GM19372 (cell line): ENCODE data around the gene HYLS1.
A peak's percentile ranks its signal among the peaks of the same experiment; 100 is the strongest.
"Not testable (repeated sequence)": the region's sequence is repeated elsewhere in the genome, so short reads cannot be mapped to it uniquely, and the experiment has no call there.

Source experiments
- ATAC-seq: cut with Tn5 transposase; IDR thresholded peaks from one replicate; pipeline ENCODE4 v1.9.1; 2021; ENCODE audit warnings: mild to moderate bottlenecking, low read depth, moderate library complexity; ENCODE audit not compliant: unreplicated experiment

The HYLS1 gene, protein sequence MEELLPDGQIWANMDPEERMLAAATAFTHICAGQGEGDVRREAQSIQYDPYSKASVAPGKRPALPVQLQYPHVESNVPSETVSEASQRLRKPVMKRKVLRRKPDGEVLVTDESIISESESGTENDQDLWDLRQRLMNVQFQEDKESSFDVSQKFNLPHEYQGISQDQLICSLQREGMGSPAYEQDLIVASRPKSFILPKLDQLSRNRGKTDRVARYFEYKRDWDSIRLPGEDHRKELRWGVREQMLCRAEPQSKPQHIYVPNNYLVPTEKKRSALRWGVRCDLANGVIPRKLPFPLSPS

DNA sequence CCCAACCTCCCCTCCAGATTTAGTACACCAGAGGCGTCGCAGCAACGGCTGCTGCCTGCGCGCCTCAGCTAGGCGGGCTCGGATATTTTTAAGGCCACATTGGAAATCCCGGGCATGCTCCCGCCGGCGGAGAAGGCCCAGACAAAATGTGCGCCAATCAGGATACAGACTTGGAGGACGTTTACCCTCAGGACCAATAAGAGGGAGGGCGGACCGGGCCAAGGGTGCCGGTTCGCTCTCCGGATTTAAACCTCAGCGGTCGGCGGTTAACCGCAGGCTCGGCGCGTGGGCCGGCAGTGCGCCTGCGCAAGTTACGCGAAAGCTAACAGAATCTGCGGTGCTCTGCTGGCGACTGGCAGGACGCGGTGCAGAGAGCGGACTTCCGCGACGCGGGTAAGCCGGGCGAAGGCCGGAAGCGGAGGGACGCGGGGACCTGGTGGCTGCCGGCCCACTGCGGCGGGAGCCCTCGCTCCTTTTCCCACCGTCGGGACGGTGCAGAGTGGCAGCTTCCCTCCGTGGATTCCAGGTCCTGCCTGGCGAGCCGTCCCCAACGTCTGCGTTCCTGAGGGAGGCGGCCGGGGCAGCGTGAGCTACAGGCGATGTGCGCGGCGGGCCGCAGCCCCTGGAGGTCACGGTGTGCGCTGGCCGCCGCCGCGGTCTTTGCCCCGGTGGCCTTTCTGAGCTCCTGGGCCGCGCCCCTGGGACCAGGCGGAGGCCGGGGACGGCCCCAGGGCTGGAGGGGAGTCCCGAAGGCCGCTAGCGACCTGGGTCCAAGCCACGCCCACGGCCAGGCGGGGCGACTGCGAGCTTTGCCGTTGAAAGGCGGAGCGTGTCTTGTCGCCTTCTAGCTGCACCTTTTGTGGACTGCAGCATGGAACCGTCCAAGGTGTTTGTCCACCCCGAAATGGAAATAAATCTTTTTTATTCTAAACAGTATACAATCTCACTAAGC lies at the start of gene HYLS1:
Gene HYLS1 (plus strand): TSS at position 296 of the 952 bp plus-strand sequence. CDS start 11,701 bp downstream, outside the sequence.
- peak; percentile 81 for ATAC-seq

DNA sequence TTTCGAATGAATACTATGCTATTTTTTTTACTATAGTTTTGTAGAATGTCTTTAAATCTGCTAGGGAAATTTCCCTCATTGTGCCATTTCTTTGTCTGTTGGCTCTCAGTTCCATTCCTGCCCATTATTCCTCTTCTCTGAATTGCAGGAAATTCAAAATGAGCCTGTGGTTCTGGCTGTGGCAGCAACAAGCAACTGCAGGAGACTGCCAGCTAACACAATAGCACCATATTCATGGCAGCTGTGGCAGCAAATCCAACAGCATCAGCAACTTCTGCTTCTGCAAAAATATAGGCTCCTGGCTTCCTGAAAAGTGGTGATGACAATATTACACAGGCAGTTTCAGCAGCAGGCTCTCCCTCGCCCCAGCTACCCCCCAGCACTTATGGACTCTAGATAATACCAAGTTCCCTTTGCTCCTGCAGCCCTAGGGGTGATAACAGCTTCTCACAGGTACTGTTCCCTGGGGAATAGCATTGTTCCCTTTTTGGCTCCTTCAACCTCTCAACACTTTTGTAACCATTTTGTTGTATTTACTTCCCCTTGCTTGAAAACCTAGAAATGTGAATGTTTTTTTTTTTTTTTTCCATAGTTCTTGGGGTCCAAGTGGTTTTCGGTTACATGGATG lies 45.0 kb upstream of the HYLS1 start:
- no peak for ATAC-seq

DNA sequence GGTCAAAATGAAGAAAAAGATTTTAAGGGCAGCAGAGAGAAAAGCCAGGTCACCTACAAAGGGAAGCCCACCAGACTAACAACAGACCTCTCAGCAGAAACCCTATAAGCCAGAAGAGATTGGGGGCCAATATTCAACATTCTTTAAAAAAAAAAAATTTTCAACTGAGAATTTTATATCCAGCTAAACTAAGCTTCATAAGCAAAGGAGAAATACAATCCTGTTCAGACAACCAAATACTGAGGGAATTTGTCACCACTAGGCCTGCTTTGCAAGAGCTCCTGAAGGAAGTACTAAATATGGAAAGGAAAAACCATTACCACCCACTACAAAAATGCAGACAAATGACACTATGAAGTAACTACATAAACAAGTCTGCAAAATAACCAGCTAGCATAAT lies 41.3 kb upstream of the HYLS1 start:
- ATAC-seq = no peak

DNA sequence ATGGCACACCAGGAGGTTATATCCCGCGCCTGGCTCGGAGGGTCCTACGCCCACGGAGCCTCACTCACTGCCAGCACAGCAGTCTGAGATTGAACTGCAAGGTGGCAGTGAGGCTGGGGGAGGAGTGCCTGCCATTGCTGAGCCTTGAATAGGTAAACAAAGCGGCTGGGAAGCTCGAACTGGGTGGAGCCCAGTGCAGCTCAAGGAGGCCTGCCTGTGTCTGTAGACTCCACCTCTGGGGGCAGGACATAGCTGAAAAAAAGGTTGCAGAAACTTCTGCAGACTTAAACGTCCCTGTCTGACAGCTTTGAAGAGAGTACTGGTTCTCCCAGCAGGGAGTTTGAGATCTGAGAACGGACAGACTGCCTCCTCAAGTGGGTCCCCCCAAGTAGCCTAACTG lies 29.8 kb upstream of the HYLS1 start:
- ATAC-seq = not testable (repeated sequence)

DNA sequence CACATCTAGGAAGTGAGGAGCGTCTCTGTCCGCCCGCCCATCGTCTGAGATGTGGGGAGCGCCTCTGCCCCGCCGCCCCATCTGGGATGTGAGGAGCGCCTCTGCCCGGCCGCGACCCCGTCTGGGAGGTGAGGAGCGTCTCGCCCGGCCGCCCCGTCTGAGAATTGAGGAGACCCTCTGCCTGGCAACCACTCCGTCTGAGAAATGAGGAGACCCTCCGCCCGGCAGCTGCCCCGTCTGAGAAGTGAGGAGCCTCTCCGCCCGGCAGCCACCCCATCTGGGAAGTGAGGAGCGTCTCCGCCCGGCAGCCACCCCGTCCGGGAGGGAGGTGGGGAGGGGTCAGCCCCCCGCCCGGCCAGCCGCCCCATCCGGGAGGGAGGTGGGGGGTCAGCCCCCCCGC lies 24.7 kb upstream of the HYLS1 start:
- not testable (repeated sequence) for ATAC-seq

DNA sequence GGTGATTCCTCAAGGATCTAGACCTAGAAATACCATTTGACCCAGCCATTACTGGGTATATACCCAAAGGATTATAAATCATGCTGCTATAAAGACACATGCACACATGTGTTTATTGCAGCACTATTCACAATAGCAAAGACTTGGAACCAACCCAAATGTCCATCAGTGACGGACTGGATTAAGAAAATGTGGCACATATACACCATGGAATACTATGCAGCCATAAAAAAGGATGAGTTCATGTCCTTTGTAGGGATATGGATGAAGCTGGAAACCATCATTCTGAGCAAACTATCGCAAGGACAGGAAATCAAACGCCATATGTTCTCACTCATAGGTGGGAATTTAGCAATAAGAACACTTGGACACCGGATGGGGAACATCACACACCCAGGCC lies 22.1 kb upstream of the HYLS1 start:
- ATAC-seq = not testable (repeated sequence)

DNA sequence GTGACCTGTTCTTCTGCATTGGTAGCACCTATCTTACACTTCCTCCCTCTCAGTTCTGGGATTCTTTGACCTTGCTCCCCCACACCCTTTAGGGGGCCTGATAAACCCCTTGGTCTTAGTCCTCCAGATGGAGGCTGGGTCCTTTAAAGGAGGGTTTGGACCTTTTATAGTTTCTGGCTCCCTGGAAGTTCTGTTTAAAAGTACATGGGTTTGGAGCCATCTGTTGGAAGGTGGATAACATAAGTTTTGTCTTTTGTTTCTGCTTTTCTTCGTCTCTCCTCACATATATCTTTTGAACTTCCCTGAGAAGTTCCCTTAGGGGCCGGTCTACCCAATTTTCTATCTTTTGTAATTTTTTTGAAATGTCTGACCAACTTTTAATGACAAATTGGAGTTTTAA lies 17.9 kb upstream of the HYLS1 start:
- ATAC-seq = no peak

DNA sequence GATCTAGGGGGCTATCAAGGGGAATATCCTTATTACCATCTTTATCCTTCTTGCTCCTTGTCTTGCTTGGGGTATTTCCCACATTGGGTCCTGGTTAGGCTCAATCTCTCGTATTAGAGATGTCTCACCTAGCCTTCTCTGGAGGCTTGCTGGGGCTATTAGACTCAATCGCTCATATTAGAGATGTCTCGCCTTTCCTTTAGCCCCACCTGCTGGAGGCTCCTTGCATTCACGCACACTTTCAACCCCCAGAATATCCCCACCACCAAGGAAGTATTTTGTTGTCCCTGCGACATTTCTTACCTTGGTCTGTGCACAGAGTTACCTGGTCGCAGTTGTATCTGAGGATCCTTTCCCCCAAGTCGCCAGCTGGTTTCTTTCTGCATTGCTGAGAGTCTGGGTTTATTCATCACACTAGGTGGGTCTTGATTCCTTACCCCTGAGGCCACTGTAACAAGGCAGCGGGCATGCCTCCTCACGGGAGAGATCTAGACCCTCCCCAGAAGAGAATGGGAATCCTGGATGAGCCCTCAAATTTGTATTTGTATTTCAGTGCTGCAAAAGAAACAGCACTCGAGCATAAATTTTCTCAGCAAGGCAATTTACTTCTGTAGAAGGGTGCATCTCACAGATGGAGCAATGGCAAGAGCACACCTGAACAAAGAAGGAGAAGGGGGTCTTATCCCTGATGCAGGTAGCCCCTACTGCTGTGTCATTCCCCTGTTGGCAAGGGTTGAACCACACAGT lies 15.9 kb upstream of the HYLS1 start:
- no peak for ATAC-seq

DNA sequence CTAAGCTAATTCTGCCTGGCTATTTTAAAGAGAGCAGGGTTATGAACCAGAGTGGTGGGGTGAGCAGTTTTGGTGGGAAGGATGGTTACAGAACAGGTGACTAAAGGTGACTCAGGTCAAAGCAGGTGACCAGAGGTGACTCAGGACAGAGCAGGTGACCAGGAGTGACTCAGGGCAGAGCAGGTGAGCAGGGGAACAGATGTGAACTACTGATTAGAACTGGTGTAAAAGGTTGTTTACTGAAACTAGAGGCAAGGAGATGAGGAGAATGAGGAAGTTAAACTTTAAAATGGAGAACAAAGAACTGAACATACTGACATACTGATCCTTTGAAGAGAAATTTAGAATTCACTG lies 15.4 kb upstream of the HYLS1 start:
- no peak for ATAC-seq

DNA sequence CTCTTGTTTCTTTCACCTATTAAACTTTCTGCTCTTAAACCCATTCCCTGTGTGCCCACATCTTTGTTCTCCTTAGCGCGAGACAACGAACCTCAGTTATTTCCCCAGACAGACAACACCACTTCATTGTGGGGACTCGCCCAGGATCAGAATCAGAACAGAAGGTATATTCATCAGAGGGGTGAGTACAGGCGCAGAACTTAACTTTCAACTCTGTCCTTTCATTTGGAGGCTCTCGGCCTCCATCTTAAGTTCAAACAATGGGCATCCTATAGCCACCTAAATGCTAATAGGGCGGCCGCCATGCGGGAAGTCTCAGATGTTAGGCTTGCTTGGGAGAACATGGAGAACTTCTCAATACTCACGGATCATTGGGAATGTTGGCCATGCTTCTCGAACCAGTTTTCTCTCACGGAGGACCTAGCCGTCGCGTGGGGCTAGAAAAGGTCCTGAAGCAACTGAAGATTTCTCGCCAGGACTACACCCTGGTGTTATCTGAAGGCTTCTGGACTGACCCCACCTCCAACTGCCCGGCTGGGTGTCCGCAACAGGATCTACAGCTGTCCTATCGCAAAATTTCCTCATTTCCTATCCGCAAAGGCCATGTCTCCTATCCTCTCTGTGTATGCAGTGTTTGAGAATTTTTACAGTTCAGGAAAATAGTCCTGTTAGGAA lies 13.4 kb upstream of the HYLS1 start:
- no peak for ATAC-seq

DNA sequence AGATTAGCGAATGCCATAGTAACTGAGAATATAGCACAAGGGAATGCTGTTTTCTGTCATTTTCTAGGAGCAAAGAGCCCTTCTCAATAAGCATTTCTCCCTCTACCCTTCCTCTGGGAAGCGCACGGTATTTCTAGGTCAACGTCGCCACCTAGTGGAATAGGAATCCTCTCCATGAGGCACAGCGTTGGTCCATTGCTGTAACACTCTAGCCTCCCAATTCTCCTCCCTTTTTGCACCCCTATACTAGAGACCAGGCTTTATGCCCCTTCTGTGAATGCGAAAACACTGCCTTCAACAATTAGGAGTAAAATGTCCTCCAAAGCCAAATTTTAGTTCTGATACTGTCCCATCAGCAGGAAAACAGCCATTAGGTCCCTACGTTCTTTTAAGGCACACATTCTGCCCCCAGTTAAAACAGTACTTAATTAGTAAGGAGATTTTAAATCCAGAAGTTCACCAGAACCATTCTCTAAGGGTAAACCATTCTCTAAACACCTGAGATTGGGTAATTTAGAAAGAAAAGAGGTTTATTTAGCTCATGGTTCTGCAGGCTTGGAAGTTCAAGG lies 12.8 kb upstream of the HYLS1 start:
- no peak for ATAC-seq

DNA sequence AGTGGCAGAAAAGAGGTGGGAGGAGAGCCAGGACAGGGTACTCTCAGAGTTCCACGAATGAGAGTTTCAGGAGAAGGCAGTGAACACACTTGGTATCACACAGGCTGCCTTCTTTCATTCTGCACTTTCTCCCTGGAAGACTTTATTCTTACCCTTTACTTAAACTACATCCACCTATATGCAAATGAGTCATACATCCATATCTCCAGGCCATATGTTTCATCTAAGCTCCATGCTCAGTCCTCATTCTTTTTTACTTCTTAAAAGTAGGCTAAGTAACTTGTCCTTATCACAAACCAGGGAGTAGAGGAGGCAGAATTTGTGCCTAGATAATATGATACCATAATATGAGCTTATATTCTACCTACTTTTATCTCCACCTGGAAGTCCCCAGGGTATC lies 6.2 kb upstream of the HYLS1 start:
- ATAC-seq = no peak

DNA sequence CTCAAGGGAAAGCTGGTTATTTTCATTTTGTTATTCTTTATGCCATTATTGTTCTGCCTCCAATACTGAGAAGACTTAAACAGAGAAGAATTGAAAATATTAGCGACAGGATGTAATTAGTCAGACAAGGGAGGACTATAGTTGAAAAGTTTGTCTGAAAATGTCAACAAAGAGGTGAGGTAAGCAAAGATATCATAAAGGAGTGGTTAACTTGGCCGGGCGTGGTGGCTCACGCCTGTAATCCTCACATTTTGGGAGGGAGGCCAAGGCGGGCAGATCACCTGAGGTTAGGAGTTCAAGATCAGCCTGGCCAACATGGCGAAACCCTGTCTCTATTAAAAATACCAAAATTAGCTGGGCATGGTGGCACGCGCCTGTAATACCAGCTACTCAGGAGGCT lies 4.1 kb upstream of the HYLS1 start:
- ATAC-seq = no peak

DNA sequence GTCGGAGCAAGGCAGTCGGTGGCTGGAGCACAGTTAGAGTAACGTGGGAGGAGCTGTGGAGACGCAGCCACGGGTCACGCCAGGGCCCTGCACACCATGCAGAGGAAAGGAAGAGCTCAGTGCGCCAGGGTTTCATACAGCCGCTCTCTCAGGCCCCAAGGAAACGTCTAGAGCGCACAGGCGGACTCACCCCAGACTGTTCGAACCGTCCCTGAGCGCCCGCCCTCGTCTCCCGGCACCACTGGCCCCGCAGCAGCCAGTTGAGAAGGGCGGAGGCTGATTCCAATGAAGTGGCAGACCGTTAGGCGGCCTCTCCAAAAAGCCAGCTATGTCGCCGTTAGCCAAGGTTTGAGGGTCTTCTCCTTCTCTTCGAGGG lies 483 bp upstream of the HYLS1 start:
- ATAC-seq = peak; percentile 18

DNA sequence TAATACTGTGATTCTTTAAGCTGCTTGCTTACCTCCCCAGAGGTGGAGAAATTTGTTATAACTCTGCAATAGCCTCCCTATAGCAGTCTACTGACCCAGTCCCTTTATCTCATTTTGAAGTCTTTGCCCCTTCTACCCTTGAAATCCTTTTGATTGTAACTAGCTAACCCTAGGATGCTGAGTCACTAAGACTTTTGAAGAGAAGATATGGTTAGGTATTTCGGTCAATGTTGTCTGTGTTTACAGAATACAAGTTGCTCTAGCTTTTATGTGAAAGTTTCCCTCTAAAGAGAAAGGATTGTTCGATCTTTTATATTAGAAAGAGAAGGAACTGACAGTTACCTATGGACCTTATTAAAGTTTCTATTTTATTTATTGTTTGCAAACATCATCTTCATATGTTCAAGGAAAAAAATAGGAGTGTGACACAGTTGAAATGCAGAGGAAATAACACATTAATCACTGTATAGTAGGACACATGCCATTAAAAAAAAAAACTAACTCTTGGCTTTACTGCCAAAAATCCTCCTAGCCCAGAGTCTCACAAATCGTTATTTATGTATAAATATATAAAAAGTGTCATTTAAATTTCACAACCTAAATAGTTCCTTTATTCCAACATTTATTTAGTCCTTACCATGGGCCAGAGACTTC lies 3.1 kb downstream of the HYLS1 start:
- no peak for ATAC-seq

DNA sequence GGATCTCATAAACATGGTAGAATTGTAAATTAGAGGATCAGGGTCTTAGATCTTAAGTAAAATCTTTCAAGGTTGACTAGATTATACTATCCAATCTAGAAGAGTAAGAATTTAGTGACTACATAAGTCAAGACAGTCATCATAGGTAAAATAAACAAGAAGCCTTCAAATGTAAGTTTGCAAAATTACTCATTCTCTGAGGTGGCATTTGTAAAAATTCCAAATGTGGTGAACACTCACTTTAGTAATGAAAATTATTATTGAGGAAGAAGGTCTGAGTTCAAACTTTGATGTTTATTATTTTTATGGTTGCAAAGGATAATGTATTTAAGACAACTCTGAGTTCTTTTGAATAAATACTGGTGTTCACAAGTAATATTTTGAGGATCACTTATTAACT lies 4.6 kb downstream of the HYLS1 start:
- ATAC-seq = no peak

DNA sequence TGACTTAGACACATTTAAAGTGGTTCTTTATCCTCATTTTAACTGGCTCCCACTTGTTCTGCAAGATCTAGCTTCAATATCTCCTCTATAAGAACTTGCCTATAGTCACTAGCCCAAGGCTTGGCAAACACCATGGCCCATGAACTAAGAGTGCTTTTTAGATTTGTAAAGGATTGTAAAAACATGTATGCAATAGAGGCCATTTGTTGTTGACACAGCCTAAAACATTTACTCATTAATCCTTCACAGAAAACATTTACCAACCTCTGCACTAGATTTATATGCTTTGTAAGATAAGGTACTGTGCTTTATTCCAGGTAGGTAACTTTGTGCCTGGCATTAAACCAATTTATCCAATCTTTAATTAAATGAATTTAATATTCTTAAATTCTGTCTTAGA lies 5.5 kb downstream of the HYLS1 start:
- no peak for ATAC-seq

DNA sequence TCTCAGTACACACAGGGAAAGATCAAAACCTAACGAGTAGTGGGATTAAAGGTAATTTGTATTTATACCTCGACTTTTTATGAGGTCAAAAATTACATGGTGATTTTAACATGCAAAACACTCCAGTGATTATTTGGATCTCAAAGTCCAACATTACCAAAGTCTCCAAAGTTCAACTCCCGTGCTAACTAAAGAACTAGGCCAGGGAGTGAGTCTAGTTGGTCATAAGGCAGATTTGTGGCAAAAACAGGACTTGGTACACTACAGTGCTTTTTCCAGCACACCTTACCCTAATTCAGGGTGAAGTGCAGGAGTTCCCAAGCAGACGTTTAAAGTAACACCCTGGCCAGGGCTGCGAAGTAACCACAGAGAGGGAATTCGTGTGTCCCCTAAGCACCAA lies 14.4 kb downstream of the HYLS1 start:
- no peak for ATAC-seq

DNA sequence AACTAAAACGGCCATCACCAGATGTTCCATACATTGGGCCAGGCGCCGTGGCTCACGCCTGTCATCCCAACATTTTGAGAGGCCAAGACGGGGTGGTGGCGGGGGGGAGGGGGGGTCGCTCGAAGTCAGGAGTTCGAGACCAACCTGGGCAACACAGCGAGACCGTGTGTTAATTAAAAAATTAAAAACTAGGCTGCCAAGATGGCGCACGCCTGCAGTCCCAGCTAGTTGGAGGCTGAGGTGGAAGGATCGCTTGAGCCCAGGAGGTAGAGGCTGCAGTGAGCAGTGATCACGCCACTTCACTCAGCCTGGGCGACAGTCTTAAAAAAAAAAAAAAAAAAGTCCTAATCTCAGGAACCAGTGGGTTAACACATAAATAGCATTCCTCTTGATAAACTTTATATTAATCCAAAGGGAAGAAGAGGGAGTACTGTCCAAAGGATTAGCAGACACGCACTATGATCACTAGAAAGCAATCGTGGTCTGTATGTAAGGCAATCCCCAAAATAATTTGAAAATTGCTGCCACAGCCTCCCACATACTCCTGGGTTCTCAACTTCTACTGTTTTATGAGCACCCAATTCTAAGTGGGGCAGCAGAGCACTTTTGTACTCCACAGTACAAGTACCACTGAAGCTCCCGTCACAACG lies 14.9 kb downstream of the HYLS1 start:
- ATAC-seq = no peak
